SW480 (cell line): Measurements from ENCODE around the gene NAV3.
A peak's percentile ranks its signal among the peaks of the same experiment; 100 is the strongest.

Experiments used
- DNase-seq: peaks from one replicate; pipeline ENCODE4 v3.0.0-alpha.2; 2016; ENCODE audit warnings: low spot score

Gene NAV3

GRCh38 chr12:78120306-78120705, 289.6 kb downstream of the NAV3 start:
- DNase-seq: no peak

- peak; percentile 5 for DNase-seq
Measured at GRCh38 chr12:78120866-78121560, 290.3 kb downstream of the NAV3 start.

GRCh38 chr12:78121969-78122610, 291.4 kb downstream of the NAV3 start:
- DNase-seq: no peak

GRCh38 chr12:78128211-78128610, 297.5 kb downstream of the NAV3 start:
- DNase-seq: no peak

- DNase-seq: no peak
Measured at GRCh38 chr12:78143717-78144116, 313.0 kb downstream of the NAV3 start.

GRCh38 chr12:78145398-78145797, 314.7 kb downstream of the NAV3 start:
- DNase-seq: no peak

- DNase-seq: peak; percentile 36
Measured at GRCh38 chr12:78146365-78146772, 315.7 kb downstream of the NAV3 start.

GRCh38 chr12:78149459-78149858, 318.8 kb downstream of the NAV3 start:
- no peak for DNase-seq

GRCh38 chr12:78155546-78155945, 324.9 kb downstream of the NAV3 start:
- DNase-seq: no peak

- DNase-seq: no peak
Measured at GRCh38 chr12:78156751-78157150, 326.1 kb downstream of the NAV3 start.

GRCh38 chr12:78157199-78157598, 326.5 kb downstream of the NAV3 start:
- DNase-seq: no peak

GRCh38 chr12:78164154-78164553, 333.5 kb downstream of the NAV3 start:
- DNase-seq: no peak

GRCh38 chr12:78167510-78167909, 336.8 kb downstream of the NAV3 start:
- DNase-seq: no peak

GRCh38 chr12:78171061-78171460, 340.4 kb downstream of the NAV3 start:
- no peak for DNase-seq

- DNase-seq: no peak
Measured at GRCh38 chr12:78176643-78177042, 345.9 kb downstream of the NAV3 start.

GRCh38 chr12:78177298-78177697, 346.6 kb downstream of the NAV3 start:
- no peak for DNase-seq

- no peak for DNase-seq
Measured at GRCh38 chr12:78179346-78179745, 348.7 kb downstream of the NAV3 start.

GRCh38 chr12:78181544-78182162, 351.0 kb downstream of the NAV3 start:
- peak; percentile 57 for DNase-seq

- DNase-seq: no peak
Measured at GRCh38 chr12:78183824-78184223, 353.1 kb downstream of the NAV3 start.

GRCh38 chr12:78185109-78185508, 354.4 kb downstream of the NAV3 start:
- DNase-seq: no peak

GRCh38 chr12:78185651-78186050, 355.0 kb downstream of the NAV3 start:
- no peak for DNase-seq

- no peak for DNase-seq
Measured at GRCh38 chr12:78186670-78187069, 356.0 kb downstream of the NAV3 start.

GRCh38 chr12:78187741-78188140, 357.0 kb downstream of the NAV3 start:
- no peak for DNase-seq
